Peyer's patch (tissue), 4 donors: Measurements from ENCODE around the gene STOML1. TPM values are rescaled to one million over a fixed set of nuclear protein-coding genes. Genes with fewer than 3 reads are reported as not detected.

Experiments used
- DNase-seq, 3 donors: peaks; one replicate each; pipeline ENCODE4 v3.0.0-alpha.2; 2017 to 2019
- H3K27ac ChIP-seq, 4 donors: fragments of 200-600 bp; sonication (generic); one replicate each; pipeline ENCODE4 v1.5.1; 2016 to 2019
- H3K27me3 ChIP-seq, 2 donors: fragments of 200-600 bp; sonication (generic); one replicate each; pipeline ENCODE4 v1.5.1; 2019
- H3K36me3 ChIP-seq, 3 donors: fragments of 200-600 bp; sonication (generic); one replicate each; pipeline ENCODE4 v1.5.1; 2016 to 2019
- H3K4me1 ChIP-seq, 4 donors: fragments of 200-600 bp; sonication (generic); one replicate each; pipeline ENCODE4 v1.5.1; 2016 to 2019
- H3K4me3 ChIP-seq, 4 donors: fragments of 200-600 bp; sonication (generic); 1 replicate in 3 of 4; 2 replicates in 1 of 4; pipeline ENCODE4 v1.5.1; 2016 to 2019; ENCODE audit warnings: mild to moderate bottlenecking in 1 of 4
- H3K9me3 ChIP-seq, 4 donors: fragments of 200-600 bp; sonication (generic); one replicate each; pipeline ENCODE4 v1.5.1; 2016 to 2019; ENCODE audit warnings: mild to moderate bottlenecking in 1 of 4
- POLR2A ChIP-seq, 2 donors: fragments of 450-650 bp; IDR thresholded peaks; one replicate each; pipeline ENCODE4 v1.5.1; 2017; ENCODE audit warnings: antibody characterized with exemption in 2 of 2, mild to moderate bottlenecking in 2 of 2, moderate library complexity in 2 of 2
- total RNA-seq, 4 donors: library from RNA; depleted of rRNA; stranded (reverse); fragments of >200 nt; gene quantifications; one replicate each; pipeline ENCODE4 v1.1.0, GENCODE V29; 2016
- TF ChIP-seq, protein P1 (sequence below), 6 experiments: fragments of 450-650 bp in 4 of 6; fragments of 200-600 bp in 2 of 6; sonication (generic) in 1 of 6; IDR thresholded peaks; one replicate each; pipeline ENCODE4 v1.5.1; 2017 to 2019; ENCODE audit warnings: antibody characterized with exemption in 6 of 6, mild to moderate bottlenecking in 3 of 6, moderate library complexity in 1 of 6

Gene STOML1
- total RNA-seq, 4 donors from 2014 or later, result 10.9 to 24.5 (median 13.5) TPM; not detected in 1

DNA sequence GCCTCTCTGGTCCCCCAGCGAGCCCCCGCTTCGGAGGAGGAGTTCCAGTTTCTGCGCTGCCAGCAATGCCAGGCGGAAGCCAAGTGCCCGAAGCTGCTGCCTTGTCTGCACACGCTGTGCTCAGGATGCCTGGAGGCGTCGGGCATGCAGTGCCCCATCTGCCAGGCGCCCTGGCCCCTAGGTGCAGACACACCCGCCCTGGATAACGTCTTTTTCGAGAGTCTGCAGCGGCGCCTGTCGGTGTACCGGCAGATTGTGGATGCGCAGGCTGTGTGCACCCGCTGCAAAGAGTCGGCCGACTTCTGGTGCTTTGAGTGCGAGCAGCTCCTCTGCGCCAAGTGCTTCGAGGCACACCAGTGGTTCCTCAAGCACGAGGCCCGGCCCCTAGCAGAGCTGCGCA lies 5.9 kb upstream of the STOML1 start:
- TF ChIP-seq, protein P1, sequence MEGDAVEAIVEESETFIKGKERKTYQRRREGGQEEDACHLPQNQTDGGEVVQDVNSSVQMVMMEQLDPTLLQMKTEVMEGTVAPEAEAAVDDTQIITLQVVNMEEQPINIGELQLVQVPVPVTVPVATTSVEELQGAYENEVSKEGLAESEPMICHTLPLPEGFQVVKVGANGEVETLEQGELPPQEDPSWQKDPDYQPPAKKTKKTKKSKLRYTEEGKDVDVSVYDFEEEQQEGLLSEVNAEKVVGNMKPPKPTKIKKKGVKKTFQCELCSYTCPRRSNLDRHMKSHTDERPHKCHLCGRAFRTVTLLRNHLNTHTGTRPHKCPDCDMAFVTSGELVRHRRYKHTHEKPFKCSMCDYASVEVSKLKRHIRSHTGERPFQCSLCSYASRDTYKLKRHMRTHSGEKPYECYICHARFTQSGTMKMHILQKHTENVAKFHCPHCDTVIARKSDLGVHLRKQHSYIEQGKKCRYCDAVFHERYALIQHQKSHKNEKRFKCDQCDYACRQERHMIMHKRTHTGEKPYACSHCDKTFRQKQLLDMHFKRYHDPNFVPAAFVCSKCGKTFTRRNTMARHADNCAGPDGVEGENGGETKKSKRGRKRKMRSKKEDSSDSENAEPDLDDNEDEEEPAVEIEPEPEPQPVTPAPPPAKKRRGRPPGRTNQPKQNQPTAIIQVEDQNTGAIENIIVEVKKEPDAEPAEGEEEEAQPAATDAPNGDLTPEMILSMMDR (IDR thresholded peaks at IDR 0.05), result no peak
- TF ChIP-seq POLR2A (IDR thresholded peaks at IDR 0.05), result no peak
- no peak overlapping the region for H3K27ac ChIP-seq
- peaks cover 0 to 58% (median 14%) of the 10 kb centered on the region in 4 donors for H3K4me1 ChIP-seq
- DNase-seq, result peak in 1 of 3 donors; percentile 13
- H3K9me3 ChIP-seq, result no peaks in the 10 kb centered on the region
- peak overlapping the region in 1 of 4 donors; percentile 76 for H3K4me3 ChIP-seq
- H3K27me3 ChIP-seq, result no peaks in the 10 kb centered on the region
- H3K36me3 ChIP-seq, result peaks cover 0 to 37% (median 0%) of the 10 kb centered on the region in 3 donors

DNA sequence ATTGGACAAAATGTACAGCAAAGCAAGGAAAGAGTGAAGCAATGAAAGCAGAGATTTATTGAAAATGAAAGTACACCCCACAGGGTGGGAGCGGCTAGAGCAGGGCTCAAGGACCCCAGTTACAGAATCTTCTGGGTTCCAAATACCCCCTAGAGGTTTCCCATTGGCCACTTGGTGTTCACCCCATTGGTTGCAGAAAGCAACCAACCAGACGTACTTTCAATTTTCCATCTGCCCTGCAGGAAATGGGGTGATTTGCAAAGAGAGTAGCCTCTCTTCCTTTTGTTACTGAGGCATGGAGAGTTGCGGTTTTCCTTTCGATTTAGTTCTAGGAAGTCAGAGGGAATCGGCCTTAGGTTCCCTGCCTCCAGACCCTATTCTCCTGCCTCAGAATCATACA lies 4.8 kb upstream of the STOML1 start:
- peaks cover 0 to 31% (median 0%) of the 10 kb centered on the region in 3 donors for H3K36me3 ChIP-seq
- peak overlapping the region; percentile 1 to 82 (median 53) for H3K4me3 ChIP-seq
- H3K4me1 ChIP-seq, result peaks cover 0 to 65% (median 17%) of the 10 kb centered on the region in 4 donors
- no peak for TF ChIP-seq POLR2A (IDR thresholded peaks at IDR 0.05)
- TF ChIP-seq, protein P1 (IDR thresholded peaks at IDR 0.05), result peak in 3 of 6 experiments; percentile 19 to 30 (median 20)
- no peaks in the 10 kb centered on the region for H3K9me3 ChIP-seq
- no peaks in the 10 kb centered on the region for H3K27me3 ChIP-seq
- H3K27ac ChIP-seq, result peak overlapping the region; percentile 55 to 97 (median 95)
- DNase-seq, result peak in 2 of 3 donors; percentile 33 to 59

DNA sequence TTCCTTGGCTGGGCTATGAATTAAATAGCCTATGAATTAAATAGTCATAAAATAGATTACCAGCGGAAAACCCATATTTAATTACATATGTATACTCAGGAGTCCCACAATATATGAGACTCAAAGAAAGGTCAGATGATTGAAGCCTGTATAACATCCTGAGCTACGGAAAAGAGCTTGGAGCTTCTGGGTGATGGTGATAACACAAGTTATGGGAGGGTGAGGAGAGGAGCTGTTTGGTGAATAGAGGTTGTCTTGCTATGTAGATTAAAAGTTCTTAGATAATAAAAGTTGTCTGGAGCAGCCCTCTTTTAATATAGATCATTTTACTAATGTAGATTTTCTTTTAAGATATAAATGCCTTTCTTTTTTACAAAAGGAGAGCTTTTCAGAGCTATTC lies 4.2 kb upstream of the STOML1 start:
- Histone ChIP-seq H3K4me3 (peak overlapping the region; percentile 30 to 87 (median 79)), H3K27me3 (no peaks in the 10 kb centered on the region), H3K4me1 (peaks cover 0 to 70% (median 22%) of the 10 kb centered on the region in 4 donors), H3K36me3 (peaks cover 0 to 24% (median 0%) of the 10 kb centered on the region in 3 donors), H3K27ac (peak overlapping the region; percentile 92 to 97 (median 95)), H3K9me3 (no peaks in the 10 kb centered on the region)
- no peak for DNase-seq
- TF ChIP-seq, protein P1 (IDR thresholded peaks at IDR 0.05), result no peak
- TF ChIP-seq POLR2A (IDR thresholded peaks at IDR 0.05), result no peak

DNA sequence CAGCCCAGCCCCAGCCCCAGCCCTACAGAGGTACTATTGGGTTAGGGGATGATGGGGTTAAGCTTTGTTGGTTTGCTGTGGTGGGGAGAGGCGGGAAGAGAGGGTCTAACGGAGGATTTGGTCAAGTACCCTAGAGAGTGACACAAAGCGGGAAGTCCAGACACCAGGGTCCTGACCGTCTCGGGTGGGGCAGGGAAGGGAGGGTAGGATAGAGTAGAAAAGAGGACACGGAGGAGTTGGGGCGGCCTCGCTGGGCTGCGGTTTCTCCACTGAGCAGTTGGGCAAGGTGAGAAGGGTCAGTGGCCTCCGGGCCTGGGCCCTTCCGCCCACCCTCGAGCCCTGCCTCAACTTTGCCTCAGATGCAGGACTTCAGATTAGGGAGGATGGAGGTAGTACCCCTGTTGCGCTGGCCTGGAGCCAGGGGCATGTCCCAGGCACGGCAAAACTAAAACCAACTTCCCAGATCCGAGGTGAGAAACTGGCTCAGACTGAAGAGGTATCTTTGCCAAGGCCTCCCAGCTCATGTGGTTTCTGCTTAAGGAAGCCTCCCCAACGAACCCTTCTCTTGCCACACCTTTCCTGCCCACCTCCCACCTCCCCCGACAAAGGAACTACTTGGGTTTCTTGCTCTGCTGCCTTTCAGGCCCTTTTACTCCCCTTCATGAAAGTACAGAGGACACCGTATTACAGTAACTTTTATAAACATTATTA lies 3.0 kb upstream of the STOML1 start:
- TF ChIP-seq, protein P1 (IDR thresholded peaks at IDR 0.05), result no peak
- TF ChIP-seq POLR2A (IDR thresholded peaks at IDR 0.05), result no peak
- Histone ChIP-seq H3K27ac (peak overlapping the region; percentile 92 to 97 (median 95)), H3K4me1 (peaks cover 0 to 78% (median 24%) of the 10 kb centered on the region in 4 donors), H3K27me3 (no peaks in the 10 kb centered on the region), H3K4me3 (peak overlapping the region; percentile 72 to 87 (median 79)), H3K36me3 (peaks cover 0 to 19% (median 0%) of the 10 kb centered on the region in 3 donors), H3K9me3 (no peaks in the 10 kb centered on the region)
- DNase-seq, result peak in 2 of 3 donors; percentile 34 to 57

DNA sequence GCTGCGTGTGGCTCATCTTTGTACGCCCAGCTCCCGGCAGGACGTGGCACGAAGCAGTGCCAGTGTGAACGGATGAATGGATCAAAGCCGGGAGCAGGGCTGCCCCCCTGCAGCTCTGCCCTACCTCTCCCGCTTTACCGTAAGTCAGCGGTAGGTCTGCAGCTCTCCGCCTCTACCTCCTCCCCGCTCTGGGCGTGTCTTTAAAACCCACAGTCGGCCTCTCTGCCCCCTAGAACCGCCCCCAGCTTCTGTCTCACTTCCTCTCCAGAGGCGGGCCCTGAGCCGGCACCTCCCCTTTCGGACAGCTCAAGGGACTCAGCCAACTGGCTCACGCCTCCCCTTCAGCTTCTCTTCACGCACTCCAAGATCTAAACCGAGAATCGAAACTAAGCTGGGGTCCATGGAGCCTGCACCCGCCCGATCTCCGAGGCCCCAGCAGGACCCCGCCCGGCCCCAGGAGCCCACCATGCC lies 2.4 kb upstream of the STOML1 start, which contains the start of gene PML:
Gene PML, plus strand, starts transcription at position 304 of the 471 bp plus-strand sequence. Its CDS starts 97 bp downstream, at position 401.
- peak; percentile 95 to 99 (median 98) for DNase-seq
- H3K4me3 ChIP-seq, result peak within 1 kb of the TSS; percentile 72 to 87 (median 79)
- peaks cover 0 to 15% (median 0%) of the 10 kb centered on the region in 3 donors for H3K36me3 ChIP-seq
- H3K4me1 ChIP-seq, result peaks cover 0 to 77% (median 24%) of the 10 kb centered on the region in 4 donors
- H3K27me3 ChIP-seq, result no peaks in the 10 kb centered on the region
- no peaks in the 10 kb centered on the region for H3K9me3 ChIP-seq
- peak within 1 kb of the TSS; percentile 92 to 97 (median 95) for H3K27ac ChIP-seq
- TF ChIP-seq POLR2A (IDR thresholded peaks at IDR 0.05), result peak; percentile 54 to 80
- TF ChIP-seq, protein P1 (IDR thresholded peaks at IDR 0.05), result peak in 1 of 6 experiments; percentile 4
